ENCODE data around the gene GJA8. TPM values are rescaled to one million over a fixed set of nuclear protein-coding genes. Genes with fewer than 3 reads are reported as not detected.

The GJA8 gene
- not detected in 5 replicates for total RNA-seq (2022; extraction: Qiagen RNA extraction; ENCODE audit: low read depth)

GRCh38 chr1:147902253-147902845, at the start of gene GJA8:
GJA8 (plus strand) TSS chr1:147902795; CDS start chr1:147907956, 5,161 bp downstream.

GRCh38 chr1:147928236-147929132, 25.9 kb downstream of the GJA8 start, which contains the start of gene GPR89B:
GPR89B (plus strand) TSS chr1:147928420; CDS start chr1:147928537, 117 bp downstream.

Other genes with a start within 250 kb of the GJA8 start
- 18.4 to 24.1 TPM (median 22.3 TPM) in 5 replicates for gene ACP6, start 232.3 kb upstream of the GJA8 start, total RNA-seq (2022; extraction: Qiagen RNA extraction; ENCODE audit: low read depth)
- not detected in 5 replicates for gene GJA5, start 142.2 kb upstream of the GJA8 start, total RNA-seq (2022; extraction: Qiagen RNA extraction; ENCODE audit: low read depth)
- 4.6 to 8.0 TPM (median 5.0 TPM) in 5 replicates for gene GPR89B, start 25.6 kb downstream of the GJA8 start, total RNA-seq (2022; extraction: Qiagen RNA extraction; ENCODE audit: low read depth)
- 4.3 to 5.7 TPM (median 5.0 TPM) in 5 replicates for gene NBPF11, start 249.5 kb downstream of the GJA8 start, total RNA-seq (2022; extraction: Qiagen RNA extraction; ENCODE audit: low read depth)

Measured in A549 treated with CpdA at 1 μM for 4 hours (cell line).